Trophoblast cell (in vitro differentiated cells and primary cell): ENCODE data around the gene PDCD1LG2.
"Not testable (repeated sequence)": the region's sequence is repeated elsewhere in the genome, so short reads cannot be mapped to it uniquely, and the experiment has no call there.

Source experiments
- DNase-seq, 2 donors: peaks; one replicate each; pipeline ENCODE4 v3.0.0-alpha.2; 2016
- H2AFZ ChIP-seq: 2 replicates; pipeline ENCODE4 v1.6.1; 2013; ENCODE audit warnings: low read length, moderate library complexity, mild to moderate bottlenecking; ENCODE audit not compliant: insufficient read depth, poor library complexity
- H2AK5ac ChIP-seq: 2 replicates; pipeline ENCODE4 v1.6.1; 2013; ENCODE audit warnings: mild to moderate bottlenecking, low read length
- H2BK120ac ChIP-seq: 2 replicates; pipeline ENCODE4 v1.6.1; 2013; ENCODE audit warnings: low read length, mild to moderate bottlenecking, moderate library complexity; ENCODE audit not compliant: insufficient read depth, poor library complexity
- H2BK12ac ChIP-seq: 2 replicates; pipeline ENCODE4 v1.6.1; 2013; ENCODE audit warnings: mild to moderate bottlenecking, low read length, moderate library complexity
- H2BK5ac ChIP-seq: 2 replicates; pipeline ENCODE4 v1.6.1; 2013; ENCODE audit warnings: low read length, low read depth, moderate library complexity, mild to moderate bottlenecking; ENCODE audit not compliant: poor library complexity
- H3K14ac ChIP-seq: 2 replicates; pipeline ENCODE4 v1.6.1; 2013; ENCODE audit warnings: mild to moderate bottlenecking, low read length
- H3K18ac ChIP-seq: 2 replicates; pipeline ENCODE4 v1.6.1; 2013; ENCODE audit warnings: mild to moderate bottlenecking, low read length
- H3K23ac ChIP-seq: 2 replicates; pipeline ENCODE4 v1.6.1; 2013; ENCODE audit warnings: low read length
- H3K27ac ChIP-seq: 2 replicates; pipeline ENCODE4 v1.5.1; 2013; ENCODE audit warnings: low read depth, mild to moderate bottlenecking, inconsistent platforms, low read length, moderate library complexity
- H3K27me3 ChIP-seq: 2 replicates; pipeline ENCODE4 v1.6.1; 2013; ENCODE audit warnings: inconsistent platforms, mild to moderate bottlenecking, low read length, moderate library complexity; ENCODE audit not compliant: insufficient read depth
- H3K36me3 ChIP-seq, 2 experiments: 1 replicate in 1 of 2; 2 replicates in 1 of 2; pipeline ENCODE4 v1.6.1; 2013; ENCODE audit warnings: low read length in 2 of 2, mild to moderate bottlenecking in 2 of 2, moderate library complexity in 1 of 2; ENCODE audit not compliant: insufficient read depth in 2 of 2, control insufficient read depth in 1 of 2
- H3K4ac ChIP-seq: 2 replicates; pipeline ENCODE4 v1.6.1; 2013; ENCODE audit warnings: low read depth, mild to moderate bottlenecking, low read length, moderate library complexity
- H3K4me1 ChIP-seq, 2 experiments: 1 replicate in 1 of 2; 2 replicates in 1 of 2; pipeline ENCODE4 v1.6.1; 2013; ENCODE audit warnings: low read length in 2 of 2, mild to moderate bottlenecking in 2 of 2, moderate library complexity in 1 of 2; ENCODE audit not compliant: insufficient read depth in 2 of 2, control insufficient read depth in 1 of 2
- H3K4me2 ChIP-seq: 2 replicates; pipeline ENCODE4 v1.6.1; 2013; ENCODE audit warnings: inconsistent platforms, mild to moderate bottlenecking, low read length, moderate library complexity
- H3K4me3 ChIP-seq: 2 replicates; pipeline ENCODE4 v1.5.1; 2013; ENCODE audit warnings: mild to moderate bottlenecking, low read depth, low read length, inconsistent platforms
- H3K79me1 ChIP-seq: one replicate; pipeline ENCODE4 v1.6.1; 2013; ENCODE audit warnings: low read length
- H3K79me2 ChIP-seq: 2 replicates; pipeline ENCODE4 v1.6.1; 2013; ENCODE audit warnings: low read length, mild to moderate bottlenecking; ENCODE audit not compliant: control insufficient read depth, insufficient read depth, poor library complexity
- H3K9ac ChIP-seq: 2 replicates; pipeline ENCODE4 v1.6.1; 2013; ENCODE audit warnings: mild to moderate bottlenecking, low read length
- H3K9me3 ChIP-seq: 2 replicates; pipeline ENCODE4 v1.6.1; 2013; ENCODE audit warnings: low read depth, mild to moderate bottlenecking, control low read depth, inconsistent platforms, low read length; ENCODE audit not compliant: insufficient read depth
- H4K12ac ChIP-seq: 2 replicates; pipeline ENCODE4 v1.6.1; 2013; ENCODE audit warnings: low read depth, mild to moderate bottlenecking, low read length, moderate library complexity
- H4K8ac ChIP-seq: 2 replicates; pipeline ENCODE4 v1.6.1; 2013; ENCODE audit warnings: low read depth, mild to moderate bottlenecking, low read length, moderate library complexity
- H4K91ac ChIP-seq: one replicate; pipeline ENCODE4 v1.6.1; 2013; ENCODE audit warnings: low read depth, mild to moderate bottlenecking, low read length, moderate library complexity
- WGBS: extraction: QIAGEN DNeasy Blood & Tissue Kit; methylation state at CpG from one replicate; pipeline ENCODE4 v1.1.7; 2013; ENCODE audit warnings: missing lambda C conversion rate; ENCODE audit not compliant: insufficient read length, insufficient coverage; ENCODE audit errors: extremely low coverage; 5-methylcytosine and 5-hydroxymethylcytosine counted together

Gene PDCD1LG2

DNA sequence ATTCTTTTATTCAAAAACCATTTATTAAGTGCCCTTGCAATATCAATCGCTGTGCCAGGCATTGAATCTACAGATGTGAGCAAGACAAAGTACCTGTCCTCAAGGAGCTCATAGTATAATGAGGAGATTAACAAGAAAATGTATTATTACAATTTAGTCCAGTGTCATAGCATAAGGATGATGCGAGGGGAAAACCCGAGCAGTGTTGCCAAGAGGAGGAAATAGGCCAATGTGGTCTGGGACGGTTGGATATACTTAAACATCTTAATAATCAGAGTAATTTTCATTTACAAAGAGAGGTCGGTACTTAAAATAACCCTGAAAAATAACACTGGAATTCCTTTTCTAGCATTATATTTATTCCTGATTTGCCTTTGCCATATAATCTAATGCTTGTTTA lies 41.5 kb upstream of the PDCD1LG2 start:
- Histone ChIP-seq H3K14ac (no peak overlapping the region), H3K9ac (no peak overlapping the region), H4K8ac (no peak overlapping the region), H2BK5ac (no peak overlapping the region), H3K4ac (no peak overlapping the region), H3K23ac (no peak overlapping the region), H3K79me1 (no peaks in the 10 kb centered on the region), H3K4me3 (no peak overlapping the region), H3K79me2 (no peaks in the 10 kb centered on the region), H3K4me2 (no peak overlapping the region), H4K91ac (no peak overlapping the region), H3K4me1 (no peaks in the 10 kb centered on the region), H3K27ac (no peak overlapping the region), H2AFZ (no peak overlapping the region), H3K27me3 (no peaks in the 10 kb centered on the region), H3K18ac (no peak overlapping the region), H2BK120ac (no peak overlapping the region), H2AK5ac (no peak overlapping the region), H3K9me3 (no peaks in the 10 kb centered on the region), H2BK12ac (no peak overlapping the region), H4K12ac (no peak overlapping the region), H3K36me3 (no peaks in the 10 kb centered on the region)
- no CpG with 5 or more reads among the region's 5 CpGs for WGBS
- DNase-seq, result no peak

DNA sequence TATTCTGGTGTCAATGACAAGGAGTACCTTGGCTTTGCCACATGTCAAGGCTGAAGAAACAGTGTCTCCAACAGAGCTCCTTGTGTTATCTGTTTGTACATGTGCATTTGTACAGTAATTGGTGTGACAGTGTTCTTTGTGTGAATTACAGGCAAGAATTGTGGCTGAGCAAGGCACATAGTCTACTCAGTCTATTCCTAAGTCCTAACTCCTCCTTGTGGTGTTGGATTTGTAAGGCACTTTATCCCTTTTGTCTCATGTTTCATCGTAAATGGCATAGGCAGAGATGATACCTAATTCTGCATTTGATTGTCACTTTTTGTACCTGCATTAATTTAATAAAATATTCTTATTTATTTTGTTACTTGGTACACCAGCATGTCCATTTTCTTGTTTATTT lies 40.2 kb upstream of the PDCD1LG2 start:
- no peak overlapping the region for H3K9ac ChIP-seq
- no peak overlapping the region for H3K4me2 ChIP-seq
- no peak overlapping the region for H2BK5ac ChIP-seq
- H3K14ac ChIP-seq, result no peak overlapping the region
- H3K79me1 ChIP-seq, result no peaks in the 10 kb centered on the region
- H2BK120ac ChIP-seq, result no peak overlapping the region
- no CpG with 5 or more reads among the region's 1 CpG for WGBS
- no peak overlapping the region for H3K18ac ChIP-seq
- H4K8ac ChIP-seq, result no peak overlapping the region
- H4K12ac ChIP-seq, result no peak overlapping the region
- no peak overlapping the region for H3K4ac ChIP-seq
- no peaks in the 10 kb centered on the region for H3K9me3 ChIP-seq
- no peak overlapping the region for H2AFZ ChIP-seq
- H3K27ac ChIP-seq, result no peak overlapping the region
- H3K4me1 ChIP-seq, result no peaks in the 10 kb centered on the region
- H3K36me3 ChIP-seq, result no peaks in the 10 kb centered on the region
- H3K23ac ChIP-seq, result no peak overlapping the region
- H3K27me3 ChIP-seq, result no peaks in the 10 kb centered on the region
- no peak overlapping the region for H3K4me3 ChIP-seq
- no peak overlapping the region for H2AK5ac ChIP-seq
- H3K79me2 ChIP-seq, result no peaks in the 10 kb centered on the region
- no peak for DNase-seq
- H4K91ac ChIP-seq, result no peak overlapping the region
- H2BK12ac ChIP-seq, result no peak overlapping the region

DNA sequence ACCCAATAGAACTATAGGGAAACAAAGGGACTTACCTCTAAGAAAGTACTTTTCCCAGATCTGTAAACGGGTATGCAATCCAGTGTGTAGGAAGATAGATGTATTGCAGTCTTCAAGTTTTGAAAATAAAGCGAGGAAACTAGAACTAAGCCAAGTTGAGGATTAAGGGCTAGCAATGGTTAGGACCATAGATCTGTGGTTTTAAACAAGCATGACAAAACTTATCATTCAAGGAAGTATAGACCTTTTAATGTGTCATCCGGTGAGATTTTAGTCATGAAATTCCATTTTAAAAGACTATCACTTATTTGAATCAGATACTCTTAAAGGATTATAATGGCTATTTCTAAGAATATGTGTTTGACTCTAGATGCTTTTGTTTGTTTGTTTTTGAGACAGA lies 39.5 kb upstream of the PDCD1LG2 start:
- Histone ChIP-seq H2BK120ac (no peak overlapping the region), H2AFZ (no peak overlapping the region), H3K4me3 (no peak overlapping the region), H2BK12ac (no peak overlapping the region), H3K79me2 (no peaks in the 10 kb centered on the region), H3K23ac (no peak overlapping the region), H3K36me3 (no peaks in the 10 kb centered on the region), H3K9ac (no peak overlapping the region), H2BK5ac (no peak overlapping the region), H3K4me1 (no peaks in the 10 kb centered on the region), H3K18ac (no peak overlapping the region), H3K79me1 (no peaks in the 10 kb centered on the region), H3K27me3 (no peaks in the 10 kb centered on the region), H2AK5ac (no peak overlapping the region), H4K12ac (no peak overlapping the region), H4K8ac (no peak overlapping the region), H3K14ac (no peak overlapping the region), H4K91ac (no peak overlapping the region), H3K9me3 (no peaks in the 10 kb centered on the region), H3K4ac (no peak overlapping the region), H3K4me2 (no peak overlapping the region), H3K27ac (no peak overlapping the region)
- no CpG with 5 or more reads among the region's 3 CpGs for WGBS
- DNase-seq, result no peak

DNA sequence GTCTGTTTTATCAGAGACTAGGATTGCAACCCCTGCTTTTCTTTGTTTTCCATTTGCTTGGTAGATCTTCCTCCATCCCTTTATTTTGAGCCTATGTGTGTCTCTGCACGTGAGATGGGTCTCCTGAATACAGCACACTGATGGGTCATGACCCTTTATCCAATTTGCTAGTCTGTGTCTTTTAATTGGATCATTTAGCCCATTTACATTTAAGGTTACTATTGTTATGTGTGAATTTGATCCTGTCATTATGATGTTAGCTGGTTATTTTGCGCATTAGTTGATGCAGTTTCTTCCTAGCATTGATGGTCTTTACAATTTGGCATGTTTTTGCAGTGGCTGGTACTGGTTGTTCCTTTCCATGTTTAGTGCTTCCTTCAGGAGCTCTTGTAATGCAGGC lies 34.7 kb upstream of the PDCD1LG2 start:
- H3K9me3 ChIP-seq, H3K4me2 ChIP-seq, H2AK5ac ChIP-seq, H3K4me1 ChIP-seq, H3K27me3 ChIP-seq, H3K4me3 ChIP-seq, H3K14ac ChIP-seq, H4K91ac ChIP-seq, H3K23ac ChIP-seq, H4K12ac ChIP-seq, H3K79me2 ChIP-seq, H2BK12ac ChIP-seq, H3K18ac ChIP-seq, H3K27ac ChIP-seq, H3K36me3 ChIP-seq, DNase-seq, H2AFZ ChIP-seq, H3K79me1 ChIP-seq, H2BK120ac ChIP-seq, H3K9ac ChIP-seq, H3K4ac ChIP-seq, H4K8ac ChIP-seq, H2BK5ac ChIP-seq: not testable (repeated sequence)
- WGBS, result no CpG with 5 or more reads among the region's 2 CpGs
